CD4-positive, alpha-beta T cell treated with Interferon gamma for 1 hour (primary cell): ENCODE results near the gene OPRD1.
"Not testable (repeated sequence)": the region's sequence is repeated elsewhere in the genome, so short reads cannot be mapped to it uniquely, and the experiment has no call there.

Experiments
- DNase-seq: peaks from one replicate; pipeline ENCODE4 v3.0.0-alpha.2; 2020

Gene OPRD1

DNA sequence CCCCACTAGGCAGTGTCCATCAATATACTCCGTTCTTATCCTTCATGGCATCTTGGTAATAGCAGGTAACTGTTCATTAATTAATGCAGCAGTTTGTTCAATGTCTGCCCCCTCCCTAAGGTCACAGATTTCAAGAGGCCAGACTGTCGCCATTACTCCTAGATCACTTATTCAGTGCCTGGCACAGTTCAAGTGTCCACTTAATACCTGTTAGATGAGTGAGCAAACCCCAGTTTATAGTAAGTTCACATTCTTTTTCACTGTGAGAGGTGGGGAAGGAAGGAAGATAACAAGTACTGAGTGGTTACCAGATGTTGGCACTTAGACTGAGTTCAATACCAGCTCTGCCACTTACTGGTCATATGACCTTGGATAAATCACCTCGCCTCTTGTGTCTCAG, 36.4 kb downstream of the OPRD1 start:
- no peak for DNase-seq

DNA sequence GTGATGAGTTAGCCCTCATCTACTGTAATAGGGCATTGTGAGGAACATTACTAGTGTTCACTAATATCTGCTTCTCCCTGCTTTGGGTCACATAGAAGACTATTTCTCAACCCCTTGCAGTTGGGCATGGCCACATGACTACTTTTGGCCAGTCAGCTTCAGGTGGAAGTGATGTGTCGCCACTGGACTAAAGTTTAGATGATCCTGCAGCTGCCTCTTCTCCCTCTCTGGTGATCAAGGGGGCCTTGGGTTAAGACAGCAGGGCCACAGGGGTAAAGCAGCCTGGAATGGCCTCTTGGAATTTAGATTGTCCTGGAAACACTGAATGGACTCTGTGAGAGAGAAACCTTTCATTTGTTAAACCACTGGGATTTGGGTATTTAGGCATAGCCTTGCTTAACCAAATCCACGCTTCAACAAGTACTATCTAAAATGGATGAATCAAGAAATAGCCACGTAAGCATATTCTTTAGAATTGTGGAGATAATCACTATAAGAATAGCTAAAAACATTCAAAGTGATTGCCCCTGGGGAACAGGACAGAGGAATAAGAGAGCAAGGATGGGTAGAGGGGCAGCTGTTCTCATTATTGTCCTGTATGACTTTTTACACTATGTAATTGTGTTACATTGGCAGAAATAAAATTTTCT, 41.2 kb downstream of the OPRD1 start:
- DNase-seq, result no peak

DNA sequence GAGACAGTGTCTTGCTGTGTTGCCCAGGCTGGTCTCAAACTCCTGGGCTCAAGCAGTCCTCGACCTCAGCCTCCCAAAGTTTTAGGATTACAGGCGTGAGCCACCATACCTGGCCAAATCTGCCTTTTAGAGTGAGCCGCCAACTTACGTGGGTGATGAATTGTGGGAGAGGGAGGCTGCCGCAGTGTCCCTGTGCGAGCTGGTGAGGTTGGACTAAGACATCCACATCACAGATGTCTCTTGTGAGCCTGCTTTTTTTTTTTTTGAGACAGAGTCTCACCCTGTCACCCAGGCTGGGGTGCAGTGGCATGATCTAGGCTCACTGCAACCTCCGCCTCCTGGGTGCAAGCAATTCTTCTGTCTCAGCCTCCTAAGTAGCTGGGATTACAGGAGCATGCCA, 42.4 kb downstream of the OPRD1 start:
- not testable (repeated sequence) for DNase-seq

GRCh38 chr1:28855046-28855445, 43.1 kb downstream of the OPRD1 start:
- no peak for DNase-seq

GRCh38 chr1:28855469-28855951, 43.5 kb downstream of the OPRD1 start:
- DNase-seq, result no peak

DNA sequence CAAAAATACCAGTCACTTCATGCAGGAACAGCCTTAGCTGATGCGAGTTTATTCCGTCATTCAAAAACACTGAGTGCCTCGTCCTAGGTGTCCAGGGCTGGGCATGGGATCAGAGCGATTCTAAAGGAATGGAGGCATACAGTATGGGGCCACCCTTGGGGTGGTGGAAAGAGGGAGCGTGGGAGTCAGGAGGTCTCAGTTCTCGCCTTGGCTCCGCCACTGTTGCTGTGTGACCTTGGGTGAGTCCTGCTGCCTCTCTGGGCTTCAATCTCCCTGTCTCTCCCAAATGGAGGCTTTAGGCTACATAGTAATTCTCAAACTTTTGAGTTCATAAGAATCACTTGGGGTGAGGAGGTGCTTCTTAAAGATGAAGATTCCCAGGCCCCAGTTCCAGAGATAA, 44.0 kb downstream of the OPRD1 start:
- DNase-seq, result no peak

DNA sequence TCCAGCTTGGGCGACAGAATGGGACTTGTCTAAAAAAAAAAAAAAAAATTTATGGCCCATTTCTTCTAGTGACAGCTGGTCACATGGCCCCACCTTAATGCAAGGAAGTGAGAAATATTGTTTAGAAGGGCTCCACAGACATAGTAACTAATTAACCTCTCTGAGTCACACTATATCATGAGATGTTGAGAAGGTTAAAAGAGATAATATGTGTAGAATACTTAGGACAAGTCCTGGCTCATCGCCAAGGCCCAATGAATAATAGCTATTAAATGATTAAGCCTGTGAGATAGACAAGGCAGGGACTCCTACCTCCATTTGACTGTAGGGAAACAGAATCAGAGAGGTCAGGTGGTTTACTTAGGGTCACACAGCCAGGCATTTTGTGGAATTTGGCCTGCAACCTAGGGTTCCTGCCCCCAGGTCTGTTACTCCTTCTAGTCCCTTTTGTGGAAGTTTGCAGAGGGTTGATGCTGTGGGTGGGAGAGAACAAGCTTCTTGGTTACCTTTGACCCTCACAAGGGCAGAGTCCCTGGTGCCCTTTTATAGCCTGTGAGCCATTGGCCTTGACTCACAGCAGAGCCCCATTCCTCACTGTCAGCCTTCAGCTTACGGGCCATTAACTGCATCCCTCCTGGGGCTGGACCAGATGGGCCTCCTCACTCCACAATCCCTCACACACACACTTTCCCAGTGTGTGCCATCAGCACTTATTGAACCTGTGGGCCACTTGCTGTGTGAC, 48.5 kb downstream of the OPRD1 start:
- DNase-seq, result no peak

DNA sequence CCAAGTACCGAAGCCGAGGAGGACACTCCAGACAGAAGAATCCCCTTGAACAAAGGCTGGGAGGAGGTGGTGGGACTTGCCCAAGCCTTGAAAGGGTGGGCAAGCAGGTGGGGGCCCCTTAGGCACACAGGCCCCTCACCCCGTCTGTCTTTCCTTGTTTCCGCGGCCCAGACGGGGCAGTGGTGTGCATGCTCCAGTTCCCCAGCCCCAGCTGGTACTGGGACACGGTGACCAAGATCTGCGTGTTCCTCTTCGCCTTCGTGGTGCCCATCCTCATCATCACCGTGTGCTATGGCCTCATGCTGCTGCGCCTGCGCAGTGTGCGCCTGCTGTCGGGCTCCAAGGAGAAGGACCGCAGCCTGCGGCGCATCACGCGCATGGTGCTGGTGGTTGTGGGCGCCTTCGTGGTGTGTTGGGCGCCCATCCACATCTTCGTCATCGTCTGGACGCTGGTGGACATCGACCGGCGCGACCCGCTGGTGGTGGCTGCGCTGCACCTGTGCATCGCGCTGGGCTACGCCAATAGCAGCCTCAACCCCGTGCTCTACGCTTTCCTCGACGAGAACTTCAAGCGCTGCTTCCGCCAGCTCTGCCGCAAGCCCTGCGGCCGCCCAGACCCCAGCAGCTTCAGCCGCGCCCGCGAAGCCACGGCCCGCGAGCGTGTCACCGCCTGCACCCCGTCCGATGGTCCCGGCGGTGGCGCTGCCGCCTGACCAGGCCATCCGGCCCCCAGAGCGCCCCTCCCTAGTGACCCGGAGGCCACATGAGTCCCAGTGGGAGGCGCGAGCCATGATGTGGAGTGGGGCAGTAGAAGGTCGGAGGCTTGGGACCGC, 50.8 kb downstream of the OPRD1 start:
- DNase-seq, result no peak

DNA sequence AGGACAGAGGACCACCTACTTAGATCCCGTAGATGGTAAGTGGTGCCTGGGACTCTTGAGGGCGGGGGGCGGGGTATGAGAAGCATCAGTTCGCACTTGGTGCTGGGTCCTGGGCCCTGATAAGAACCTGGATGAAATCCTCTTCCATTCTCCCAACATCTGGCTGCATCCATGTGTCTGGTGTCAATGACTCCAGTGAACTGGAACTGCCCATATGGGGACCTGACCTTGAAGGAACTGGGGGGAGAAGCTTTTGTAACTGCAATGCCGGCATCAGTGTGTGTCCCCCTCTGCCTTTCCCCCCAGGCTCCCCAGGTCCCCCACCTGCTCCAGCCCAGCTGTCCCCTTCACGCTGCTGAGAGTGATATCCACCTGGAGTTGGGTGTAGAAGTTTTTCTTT, 52.7 kb downstream of the OPRD1 start:
- no peak for DNase-seq

- DNase-seq, result no peak
Measured at GRCh38 chr1:28865997-28866650, 54.2 kb downstream of the OPRD1 start.

DNA sequence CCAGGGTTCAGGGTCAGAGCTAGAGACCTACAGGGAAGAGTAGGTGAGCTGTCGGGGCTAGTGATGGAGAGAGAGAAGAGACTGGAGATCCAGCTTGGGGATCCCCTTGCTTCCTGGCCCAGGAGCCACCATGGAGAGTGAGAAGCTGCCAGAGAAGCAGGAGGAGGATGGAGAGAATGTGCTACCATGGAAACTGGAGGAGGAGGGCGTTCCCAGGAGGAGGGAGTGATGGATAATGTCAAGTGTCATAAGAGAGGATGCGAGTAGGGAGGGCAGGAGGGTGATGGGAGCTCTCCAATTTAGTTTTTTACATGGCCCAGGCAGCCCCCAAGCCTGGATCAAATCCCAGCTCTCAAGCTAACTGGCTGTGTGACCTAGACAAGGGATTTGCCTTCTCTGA, 55.9 kb downstream of the OPRD1 start:
- no peak for DNase-seq

- no peak for DNase-seq
Measured at GRCh38 chr1:28869952-28870351, 58.0 kb downstream of the OPRD1 start.

GRCh38 chr1:28871631-28872401, 59.8 kb downstream of the OPRD1 start:
- no peak for DNase-seq

- DNase-seq, result not testable (repeated sequence)
Measured at GRCh38 chr1:28875134-28875533, 63.2 kb downstream of the OPRD1 start.

DNA sequence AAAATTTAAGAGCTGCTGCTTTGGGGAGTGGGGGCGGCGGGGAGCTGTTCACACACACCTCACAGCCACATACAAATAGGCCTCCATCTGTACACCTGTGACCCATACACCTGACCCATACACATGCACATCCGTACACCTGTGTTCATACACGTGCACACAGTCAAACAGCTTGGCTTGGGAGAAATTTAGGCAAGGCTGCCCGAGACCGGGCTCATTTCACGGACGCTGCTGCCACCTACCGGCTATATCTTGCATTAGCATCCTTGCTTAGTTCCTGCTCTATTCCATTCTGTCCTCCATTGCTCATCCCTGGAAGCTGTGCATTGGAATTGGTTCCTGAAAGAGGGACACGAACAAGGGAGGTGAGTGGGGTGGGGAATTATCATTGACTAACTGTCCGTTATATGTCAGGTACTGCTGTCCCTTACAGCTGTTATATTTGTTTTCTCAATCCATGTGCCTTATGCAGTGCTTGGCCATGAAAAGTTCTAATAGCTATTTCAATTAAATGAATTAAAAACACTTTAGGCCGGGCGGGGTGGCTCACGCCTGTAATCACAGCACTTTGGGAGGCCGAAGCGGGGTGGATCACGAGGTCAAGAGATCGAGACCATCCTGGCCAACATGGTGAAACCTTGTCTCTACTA, 65.3 kb downstream of the OPRD1 start:
- peak; percentile 68 for DNase-seq

DNA sequence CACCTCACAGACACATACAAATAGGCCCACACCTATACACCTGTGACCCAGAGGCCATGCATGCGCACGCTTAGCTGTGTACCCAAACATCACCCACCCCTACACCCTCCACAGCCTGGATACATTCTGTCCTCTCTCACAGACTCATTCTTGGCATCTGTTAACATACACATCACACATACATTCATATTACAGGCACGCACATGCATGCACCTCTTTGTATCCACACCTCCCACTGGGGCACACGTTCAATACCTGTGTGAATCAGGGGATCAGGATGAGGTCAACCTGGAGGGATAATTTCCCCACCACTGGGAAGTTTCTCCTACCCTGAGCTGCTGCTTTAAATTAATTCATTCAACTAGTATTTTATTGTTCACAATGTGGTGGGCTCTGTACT, 66.8 kb downstream of the OPRD1 start:
- DNase-seq, result no peak

- peak; percentile 73 for DNase-seq
Measured at GRCh38 chr1:28882009-28882628, 70.1 kb downstream of the OPRD1 start.

DNA sequence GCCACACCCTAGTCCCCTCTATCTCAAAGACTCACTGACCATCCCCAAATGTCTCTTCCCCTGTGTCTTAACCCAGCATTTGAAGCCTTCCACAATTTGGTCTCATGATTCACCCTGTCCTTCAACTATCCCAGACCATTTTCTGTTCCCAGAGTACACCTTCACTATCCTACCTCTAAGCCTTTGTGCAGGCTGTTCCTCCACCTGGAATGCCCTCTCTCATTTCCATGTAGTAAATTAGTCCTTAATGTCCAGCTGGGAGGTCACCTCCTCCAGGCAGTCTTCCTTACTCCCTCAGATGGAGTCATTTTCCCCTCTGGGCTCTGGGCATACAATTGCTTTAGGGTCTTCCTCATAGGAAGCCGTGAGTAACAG, 71.3 kb downstream of the OPRD1 start:
- DNase-seq, result no peak

GRCh38 chr1:28885472-28885877, 73.5 kb downstream of the OPRD1 start:
- DNase-seq, result no peak

DNA sequence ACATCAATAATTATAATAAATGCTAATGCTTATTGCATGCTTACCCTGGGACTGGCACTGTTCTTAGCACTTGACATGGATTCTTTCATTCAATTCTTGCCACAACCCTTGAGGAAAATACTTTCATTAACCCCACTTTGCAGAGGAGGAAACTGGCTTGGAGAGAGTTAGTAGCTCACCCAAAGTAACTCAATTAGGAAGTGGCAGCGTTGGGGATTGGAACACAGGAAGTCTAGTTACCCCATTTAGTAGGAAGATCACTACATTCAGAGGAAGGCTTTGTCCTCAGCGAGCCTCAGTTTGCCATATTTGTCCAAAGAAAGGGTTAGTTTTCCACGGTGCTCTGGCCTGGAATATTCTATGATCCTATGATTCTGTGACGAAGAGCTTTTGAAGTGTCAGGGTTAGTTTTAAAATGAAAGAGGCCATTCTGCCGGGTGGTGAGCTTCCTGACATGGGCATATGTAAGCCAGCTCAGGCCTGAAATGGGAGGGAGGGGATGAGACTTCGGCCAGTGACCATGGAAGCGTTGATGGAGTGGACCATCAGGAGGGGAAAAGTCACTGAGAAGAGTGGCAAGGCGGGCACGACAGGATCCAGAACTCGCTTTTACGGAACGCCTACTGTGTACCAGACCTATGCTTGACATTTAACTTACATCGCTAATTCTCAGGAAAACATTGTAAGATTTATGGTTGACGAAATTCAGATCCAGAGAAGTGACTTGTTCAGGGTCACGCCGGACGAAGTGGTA, 74.2 kb downstream of the OPRD1 start:
- DNase-seq, result no peak
